ENCODE measurements around the gene WDR35.
A peak's percentile ranks its signal among the peaks of the same experiment; 100 is the strongest.

GRCh38 chr2:19911808-19912509 is 77.9 kb downstream of the WDR35 start:
- no peak for TF ChIP-seq POLR2A (IDR thresholded peaks at IDR 0.05; ENCODE audit: low read depth, low read length)
- no peak for TF ChIP-seq CTCF (conservative IDR thresholded peaks at IDR 0.05; ENCODE audit: low read depth, low read length)
- TF ChIP-seq MXI1 (IDR thresholded peaks at IDR 0.05; ENCODE audit: borderline replicate concordance, low read depth, low read length) = no peak
- TF ChIP-seq RFX5 (IDR thresholded peaks at IDR 0.05; ENCODE audit: low read depth, low read length) = no peak
- no peak for TF ChIP-seq RAD21 (IDR thresholded peaks at IDR 0.05; ENCODE audit: low read length)
- peak; percentile 65 for TF ChIP-seq FOS (IDR thresholded peaks at IDR 0.05; ENCODE audit: low read depth, low read length)
- TF ChIP-seq CEBPB (IDR thresholded peaks at IDR 0.05; ENCODE audit: low read depth, low read length) = peak; percentile 45; the same call in 1 of the 2 replicates
- peak; percentile 85 for TF ChIP-seq RCOR1 (IDR thresholded peaks at IDR 0.05; ENCODE audit: insufficient replicate concordance, low read length)
- no peak for TF ChIP-seq SMC3 (IDR thresholded peaks at IDR 0.05; ENCODE audit: low read depth, low read length)
- no peak for TF ChIP-seq CHD1 (IDR thresholded peaks at IDR 0.05; ENCODE audit: low read depth, low read length)
- peak; percentile 71 for TF ChIP-seq BHLHE40 (IDR thresholded peaks at IDR 0.05; ENCODE audit: low read depth, low read length)
- no peak for TF ChIP-seq NFE2L2 (IDR thresholded peaks at IDR 0.05; ENCODE audit: low read depth, low read length)
